Measurements from ENCODE around the gene GNAZ. TPM values are rescaled to one million over a fixed set of nuclear protein-coding genes. Genes with fewer than 3 reads are reported as not detected.

Gene GNAZ
- polyA plus RNA-seq, 1 donor from 2014 or later: 52.0 TPM

DNA sequence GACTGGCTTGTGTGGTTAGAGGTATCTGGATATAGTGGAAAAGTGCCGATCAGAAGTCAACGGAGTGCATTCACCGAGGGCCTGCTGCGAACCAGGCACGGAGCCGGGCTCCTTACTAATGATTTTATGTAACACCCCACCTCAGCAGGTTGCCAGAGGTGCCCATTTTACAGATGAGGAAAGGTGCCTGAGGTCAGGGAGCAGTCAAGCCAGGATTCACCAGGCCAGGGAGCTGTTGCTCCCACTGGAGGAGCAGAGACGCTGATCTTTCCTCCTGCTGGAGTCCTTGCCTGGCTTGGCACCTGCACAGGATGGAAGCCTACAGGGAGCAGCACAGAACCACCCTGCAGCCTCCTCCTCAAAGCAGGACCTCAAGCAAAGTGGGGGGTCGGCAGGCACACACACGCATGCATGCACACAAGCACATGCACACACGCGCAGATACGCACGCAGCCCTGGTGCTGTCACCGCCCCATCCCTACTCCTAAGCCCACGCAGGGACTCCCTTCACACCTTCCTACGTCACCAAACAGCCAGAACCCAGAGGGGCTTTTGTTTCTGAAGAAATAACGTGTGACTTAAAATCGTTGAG is 55.3 kb downstream of the GNAZ start:
- TF ChIP-seq MXI1 (conservative IDR thresholded peaks at IDR 0.05; ENCODE audit: poor library complexity, severe bottlenecking) (no peak), EP300 (conservative IDR thresholded peaks at IDR 0.05; ENCODE audit: poor library complexity, severe bottlenecking) (no peak), POLR2AphosphoS5 (IDR thresholded peaks at IDR 0.05) (no peak), TAF1 (IDR thresholded peaks at IDR 0.05; ENCODE audit: low read depth) (no peak), EZH2 (IDR thresholded peaks at IDR 0.05; ENCODE audit: borderline replicate concordance, insufficient read depth, low read length, poor library complexity, severe bottlenecking) (no peak), RAD21 (conservative IDR thresholded peaks at IDR 0.05) (no peak), REST (IDR thresholded peaks at IDR 0.05; ENCODE audit: borderline replicate concordance) (no peak), SMC3 (conservative IDR thresholded peaks at IDR 0.05; ENCODE audit: poor library complexity) (no peak)
- TF ChIP-seq, protein P1, sequence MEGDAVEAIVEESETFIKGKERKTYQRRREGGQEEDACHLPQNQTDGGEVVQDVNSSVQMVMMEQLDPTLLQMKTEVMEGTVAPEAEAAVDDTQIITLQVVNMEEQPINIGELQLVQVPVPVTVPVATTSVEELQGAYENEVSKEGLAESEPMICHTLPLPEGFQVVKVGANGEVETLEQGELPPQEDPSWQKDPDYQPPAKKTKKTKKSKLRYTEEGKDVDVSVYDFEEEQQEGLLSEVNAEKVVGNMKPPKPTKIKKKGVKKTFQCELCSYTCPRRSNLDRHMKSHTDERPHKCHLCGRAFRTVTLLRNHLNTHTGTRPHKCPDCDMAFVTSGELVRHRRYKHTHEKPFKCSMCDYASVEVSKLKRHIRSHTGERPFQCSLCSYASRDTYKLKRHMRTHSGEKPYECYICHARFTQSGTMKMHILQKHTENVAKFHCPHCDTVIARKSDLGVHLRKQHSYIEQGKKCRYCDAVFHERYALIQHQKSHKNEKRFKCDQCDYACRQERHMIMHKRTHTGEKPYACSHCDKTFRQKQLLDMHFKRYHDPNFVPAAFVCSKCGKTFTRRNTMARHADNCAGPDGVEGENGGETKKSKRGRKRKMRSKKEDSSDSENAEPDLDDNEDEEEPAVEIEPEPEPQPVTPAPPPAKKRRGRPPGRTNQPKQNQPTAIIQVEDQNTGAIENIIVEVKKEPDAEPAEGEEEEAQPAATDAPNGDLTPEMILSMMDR (IDR thresholded peaks at IDR 0.05; ENCODE audit: poor library complexity, severe bottlenecking): no peak
- Histone ChIP-seq H3K4me3 (ENCODE audit: low read length) (no peak overlapping the region), H3K9me3 (ENCODE audit: low read length) (no peaks in the 10 kb centered on the region), H3K79me2 (replicated peaks; ENCODE audit: insufficient read depth, low read length) (no peaks in the 10 kb centered on the region), H3K27me3 (ENCODE audit: insufficient read depth, low read depth, low read length) (no peaks in the 10 kb centered on the region), H3K4me2 (ENCODE audit: low read length) (no peak overlapping the region), H4K20me1 (ENCODE audit: insufficient read depth) (no peaks in the 10 kb centered on the region), H3K36me3 (ENCODE audit: insufficient read depth, low read length) (no peaks in the 10 kb centered on the region), H3F3A (ENCODE audit: insufficient read depth, low read length, poor library complexity, severe bottlenecking) (no peaks in the 10 kb centered on the region), H3K9ac (ENCODE audit: low read length) (no peak overlapping the region), H3K9me2 (ENCODE audit: insufficient read depth, low read length) (no peaks in the 10 kb centered on the region), H3K27ac (ENCODE audit: low read length) (no peak overlapping the region), H2AFZ (ENCODE audit: low read depth, low read length) (no peak overlapping the region)

DNA sequence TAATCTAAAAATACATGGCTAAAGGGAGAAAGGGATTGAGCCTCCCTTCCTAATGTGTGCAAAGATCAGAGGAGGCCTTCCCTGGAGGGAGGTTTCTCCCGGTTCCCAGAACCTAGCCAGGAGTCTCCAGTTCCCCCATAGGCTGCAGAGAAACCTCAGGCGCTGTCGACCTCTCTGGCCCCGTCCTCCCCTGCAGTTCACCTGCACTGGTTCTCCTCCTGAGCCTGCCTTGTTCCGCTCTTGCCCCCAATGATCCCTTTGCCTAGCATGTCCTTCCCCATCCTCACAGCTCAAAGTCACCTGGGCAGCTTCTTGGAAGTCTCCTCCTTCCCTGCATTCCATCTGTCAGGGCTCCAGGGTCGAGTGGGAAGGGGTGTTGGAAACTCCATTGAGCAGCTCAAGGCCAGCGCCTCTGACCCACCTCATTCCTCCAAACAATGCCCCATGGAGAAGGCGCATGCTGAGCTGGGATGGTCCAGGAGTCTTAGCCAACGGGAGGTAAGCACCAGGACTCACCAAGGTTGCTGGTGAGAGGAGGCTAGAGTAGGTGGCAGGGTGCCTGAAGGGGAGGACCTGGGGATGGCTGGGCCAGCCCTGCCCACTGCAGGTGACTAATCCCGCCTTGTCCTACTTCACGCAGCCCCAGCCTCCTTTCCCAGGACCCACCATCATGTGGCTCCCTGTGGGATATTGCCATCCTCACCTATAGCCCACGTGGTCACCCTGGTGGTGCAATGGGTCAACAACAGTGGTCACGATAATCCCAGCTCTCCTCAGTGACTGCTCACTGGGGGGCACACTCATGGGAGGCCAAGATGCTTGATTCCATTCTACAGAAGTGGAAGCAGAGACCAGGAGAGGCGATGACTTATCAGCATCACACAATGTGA is 56.1 kb downstream of the GNAZ start:
- Histone ChIP-seq H3K27me3 (ENCODE audit: insufficient read depth, low read depth, low read length) (no peaks in the 10 kb centered on the region), H3K79me2 (replicated peaks; ENCODE audit: insufficient read depth, low read length) (no peaks in the 10 kb centered on the region), H3K9me3 (ENCODE audit: low read length) (no peaks in the 10 kb centered on the region), H3F3A (ENCODE audit: insufficient read depth, low read length, poor library complexity, severe bottlenecking) (no peaks in the 10 kb centered on the region), H3K9ac (ENCODE audit: low read length) (no peak overlapping the region), H3K4me3 (ENCODE audit: low read length) (no peak overlapping the region), H4K20me1 (ENCODE audit: insufficient read depth) (no peaks in the 10 kb centered on the region), H3K36me3 (ENCODE audit: insufficient read depth, low read length) (no peaks in the 10 kb centered on the region), H3K9me2 (ENCODE audit: insufficient read depth, low read length) (no peaks in the 10 kb centered on the region), H3K27ac (ENCODE audit: low read length) (no peak overlapping the region), H3K4me2 (ENCODE audit: low read length) (no peak overlapping the region), H2AFZ (ENCODE audit: low read depth, low read length) (no peak overlapping the region)
- TF ChIP-seq POLR2AphosphoS5 (IDR thresholded peaks at IDR 0.05) (no peak), SMC3 (conservative IDR thresholded peaks at IDR 0.05; ENCODE audit: poor library complexity) (no peak), RAD21 (conservative IDR thresholded peaks at IDR 0.05) (no peak), EP300 (conservative IDR thresholded peaks at IDR 0.05; ENCODE audit: poor library complexity, severe bottlenecking) (no peak), REST (IDR thresholded peaks at IDR 0.05; ENCODE audit: borderline replicate concordance) (no peak), TAF1 (IDR thresholded peaks at IDR 0.05; ENCODE audit: low read depth) (no peak), EZH2 (IDR thresholded peaks at IDR 0.05; ENCODE audit: borderline replicate concordance, insufficient read depth, low read length, poor library complexity, severe bottlenecking) (no peak), MXI1 (conservative IDR thresholded peaks at IDR 0.05; ENCODE audit: poor library complexity, severe bottlenecking) (no peak)
- TF ChIP-seq, protein P1 (IDR thresholded peaks at IDR 0.05; ENCODE audit: poor library complexity, severe bottlenecking): no peak
